GM12878 (cell line): ENCODE measurements around the gene ST13. TPM values are rescaled to one million over a fixed set of nuclear protein-coding genes. Genes with fewer than 3 reads are reported as not detected.

Source experiments
- ATF7 ChIP-seq: fragments of 450-650 bp; IDR thresholded peaks from 2 replicates; pipeline ENCODE4 v1.6.1; 2016; ENCODE audit warnings: low read depth, mild to moderate bottlenecking
- CHD1 ChIP-seq: IDR thresholded peaks from 2 replicates; pipeline ENCODE4 v1.6.1; 2012; ENCODE audit warnings: low read depth, low read length, improper control_type of control experiment
- CHD2 ChIP-seq: IDR thresholded peaks from 2 replicates; pipeline ENCODE4 v1.6.1; 2011; ENCODE audit warnings: low read depth, low read length, improper control_type of control experiment, borderline replicate concordance
- EZH2 ChIP-seq: IDR thresholded peaks from 2 replicates; pipeline ENCODE4 v1.6.1; 2012; ENCODE audit warnings: low read depth, mild to moderate bottlenecking, control low read depth, inconsistent platforms, low read length, borderline replicate concordance; ENCODE audit not compliant: control insufficient read depth
- FOS ChIP-seq: IDR thresholded peaks from 3 replicates; pipeline ENCODE4 v1.6.1; 2011; ENCODE audit warnings: borderline replicate concordance; ENCODE audit not compliant: insufficient read length; ENCODE audit errors: extremely low read depth
- JUNB ChIP-seq: IDR thresholded peaks from 2 replicates; pipeline ENCODE4 v1.6.1; 2016; ENCODE audit warnings: antibody characterized with exemption, mild to moderate bottlenecking
- KAT2A ChIP-seq: conservative IDR thresholded peaks from 2 replicates; pipeline ENCODE4 v1.6.1; 2011; ENCODE audit warnings: low read depth, low read length; ENCODE audit not compliant: control insufficient read depth
- MYC ChIP-seq: IDR thresholded peaks from 2 replicates; pipeline ENCODE4 v1.6.1; 2011; ENCODE audit warnings: mild to moderate bottlenecking, low read length, moderate library complexity, inconsistent platforms; ENCODE audit not compliant: insufficient read depth, insufficient replicate concordance, insufficient read length, severe bottlenecking
- NFYB ChIP-seq: IDR thresholded peaks from 2 replicates; pipeline ENCODE4 v1.6.1; 2011; ENCODE audit warnings: low read depth, mild to moderate bottlenecking, low read length, improper control_type of control experiment, moderate library complexity; ENCODE audit not compliant: insufficient read depth
- PRDM15 ChIP-seq: fragments of 450-650 bp; formaldehyde crosslinking; IDR thresholded peaks from 2 replicates; pipeline ENCODE4 v1.4.0; 2020; ENCODE audit warnings: mild to moderate bottlenecking, moderate library complexity
- RAD21 ChIP-seq: IDR thresholded peaks from 2 replicates; pipeline ENCODE4 v1.6.1; 2011; ENCODE audit warnings: mild to moderate bottlenecking, low read depth, low read length, moderate library complexity; ENCODE audit not compliant: insufficient read depth
- SMAD1 ChIP-seq: fragments of 450-650 bp; IDR thresholded peaks from 2 replicates; pipeline ENCODE4 v1.6.1; 2018; ENCODE audit warnings: mild to moderate bottlenecking, low read depth; ENCODE audit not compliant: partially characterized antibody
- SMAD5 ChIP-seq: IDR thresholded peaks from 2 replicates; pipeline ENCODE4 v1.6.1; 2016; ENCODE audit warnings: antibody characterized with exemption, low read depth
- TAF1 ChIP-seq: IDR thresholded peaks from 2 replicates; pipeline ENCODE4 v1.6.1; 2011; ENCODE audit warnings: mild to moderate bottlenecking, low read depth, low read length, borderline replicate concordance
- polyA plus RNA-seq, 11 experiments: library from polyadenylated mRNA; depleted of rRNA in 4 of 11; unstranded in 6 of 11; stranded (reverse) in 5 of 11; fragments of >200 nt; fragmentation: Nextera tagmentation in 4 of 11; fragmentation: Illumina TruSeq in 1 of 11; extraction: Ambion mirVana in 4 of 11; extraction: Trizol in 1 of 11; gene quantifications; 1 replicate in 1 of 11; 2 replicates in 10 of 11; pipeline versions ENCODE4 v1.2.1 to v1.2.3, GENCODE V29; 2011 to 2016; ENCODE audit warnings: inconsistent platforms in 2 of 11, missing spikeins in 2 of 11, low read depth in 1 of 11
- total RNA-seq, 4 experiments: library from RNA; depleted of rRNA in 3 of 4; stranded (reverse); fragments of >200 nt in 3 of 4; fragmentation: Illumina TruSeq in 1 of 4; extraction: Trizol in 1 of 4; gene quantifications; 2 replicates each; pipeline versions ENCODE4 v1.2.1 to v1.2.3, GENCODE V29; 2013 to 2021

ST13 gene
- total and polyA plus RNA-seq, 10 of the 15 experiments (the other 5 are each of a cell fraction or from before 2014, with no cell fraction given), result 52.5 to 286 (median 181) TPM

- TF ChIP-seq PRDM15 (no peak), CHD2 (peak; percentile 35; the same call in 1 of the 2 replicates), ATF7 (no peak), TAF1 (no peak), JUNB (no peak), RAD21 (no peak), MYC (peak; percentile 7), SMAD1 (no peak), FOS (no peak), NFYB (no peak), SMAD5 (no peak), KAT2A (no peak), CHD1 (0 out of 2 replicates have a peak, but pooled peaks have one; percentile 47), EZH2 (no peak)
- TF ChIP-seq, all 136 proteins: peak for 15
Observed at GRCh38 chr22:40855979-40856512, 393 bp downstream of the ST13 start (continued).
